ENCODE results near the gene PPM1N.

Gene PPM1N

DNA sequence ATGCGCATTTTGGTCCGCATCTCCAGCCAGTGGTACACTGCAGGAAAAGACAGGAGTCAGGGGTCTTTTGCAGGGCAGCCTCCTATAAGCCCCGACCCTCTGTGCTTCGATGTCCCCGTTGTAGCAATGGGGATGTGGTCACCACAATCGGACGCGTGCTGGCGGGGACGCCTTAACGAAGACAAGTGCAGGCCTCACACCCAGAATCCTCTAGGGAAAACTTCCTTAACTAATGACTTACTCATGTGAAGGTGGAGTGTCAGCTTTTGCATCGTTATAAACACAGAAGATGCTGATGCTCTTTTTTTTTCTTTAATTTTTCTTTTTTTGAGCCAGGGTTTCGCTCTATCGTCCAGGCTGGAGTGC lies 31.2 kb downstream of the PPM1N start:
- no peak for DNase-seq (ENCODE audit: low read depth)

- DNase-seq (ENCODE audit: low read depth): no peak
These were observed 33.1 kb downstream of the PPM1N start for GRCh38 chr19:45531349-45531748.

DNA sequence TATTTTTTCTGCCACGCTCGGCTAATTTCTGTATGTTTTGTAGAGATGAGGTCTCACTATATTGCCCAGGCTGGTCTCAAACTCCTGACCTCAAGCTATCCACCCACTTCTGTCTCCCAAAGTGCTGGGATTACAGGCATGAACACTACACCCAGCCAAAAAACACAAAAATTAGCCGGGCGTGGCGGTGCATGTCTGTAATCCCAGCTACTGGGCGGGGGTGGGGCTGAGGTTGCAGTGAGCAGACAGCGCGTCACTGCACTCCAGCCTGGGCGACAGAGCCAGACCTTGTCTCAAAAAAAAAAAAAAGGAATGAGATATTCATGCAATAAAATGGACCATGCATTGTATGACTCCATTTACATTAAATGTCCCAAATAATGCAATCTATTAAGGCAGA lies 41.2 kb downstream of the PPM1N start:
- no peak for DNase-seq (ENCODE audit: low read depth)

GRCh38 chr19:45542234-45542668 lies 44.0 kb downstream of the PPM1N start:
- no peak for DNase-seq (ENCODE audit: low read depth)

DNA sequence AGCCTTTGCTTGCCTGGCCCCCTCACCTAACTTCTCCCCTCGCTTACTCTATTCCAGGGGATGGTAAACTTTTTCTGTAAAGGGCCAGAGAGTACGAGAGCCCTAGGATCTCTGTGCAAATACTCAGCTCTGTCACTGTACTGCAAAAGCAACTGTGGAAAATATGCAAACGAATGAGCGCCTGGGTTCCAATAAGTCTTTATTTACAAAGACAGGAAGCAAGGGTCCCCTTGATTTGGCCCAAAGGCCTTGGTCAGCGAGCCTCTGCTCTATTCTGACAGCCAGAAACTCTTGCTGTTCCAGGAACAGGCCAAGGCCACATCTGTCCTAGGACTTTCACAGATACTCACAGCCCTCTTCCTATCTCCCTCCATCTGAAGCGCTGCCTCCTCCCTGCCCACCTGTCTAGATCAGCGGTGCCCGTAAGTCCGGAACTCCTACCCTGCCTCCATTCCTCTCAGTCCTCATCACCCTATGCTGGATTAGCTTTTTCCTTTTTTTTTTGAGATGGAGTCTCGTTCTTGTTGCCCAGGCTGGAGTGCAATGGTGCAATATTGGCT lies 49.0 kb downstream of the PPM1N start:
- DNase-seq (ENCODE audit: low read depth): no peak

DNA sequence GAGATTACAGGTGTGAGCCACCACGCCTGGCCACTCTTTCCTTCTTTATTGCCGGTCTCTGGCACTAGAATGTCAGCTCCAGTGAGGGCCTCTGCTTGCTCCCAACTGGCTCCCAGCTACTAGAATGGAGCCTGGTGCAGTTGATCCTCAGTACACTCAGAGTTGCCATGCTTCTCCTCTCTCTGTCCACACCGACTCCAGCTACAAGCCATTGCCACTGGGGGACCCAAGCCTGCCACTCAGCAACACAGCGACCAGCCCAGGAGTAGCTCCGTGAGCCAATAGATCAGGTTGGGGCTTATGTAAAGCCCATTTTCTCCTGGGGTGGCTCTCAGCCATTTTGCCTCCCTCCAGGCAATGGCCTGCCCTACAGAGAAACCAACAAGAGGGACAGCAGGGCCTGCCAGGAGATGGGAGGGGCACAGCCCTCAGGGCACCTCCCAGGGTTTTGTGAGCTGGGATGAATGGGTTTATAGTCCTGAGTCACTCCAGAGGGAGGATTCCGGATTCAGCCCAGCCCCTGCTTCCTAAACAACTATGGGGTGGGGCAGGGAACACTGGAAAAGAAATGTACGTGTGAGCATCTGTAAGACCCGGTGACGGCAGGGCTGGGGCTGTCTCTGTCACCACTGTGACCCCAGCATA lies 49.8 kb downstream of the PPM1N start:
- DNase-seq (ENCODE audit: low read depth): no peak
